T-helper 2 cell treated with Interferon-gamma antibody and Interleukin-4, amounts not matched to agents 100 ng/mL and 5 ng/mL, for 36 hours (primary cell): ENCODE measurements around the gene IL1A. TPM values are rescaled to one million over a fixed set of nuclear protein-coding genes. Genes with fewer than 3 reads are reported as not detected.

Source experiments
- intact Hi-C: fragments of 100-400 bp; cut with micrococcal nuclease; formaldehyde crosslinking; loops from one replicate; pipeline ENCODE4 v1.15.1; 2023
- total RNA-seq: library from RNA; stranded (reverse); gene quantifications from 2 replicates; pipeline ENCODE4 v1.2.3, GENCODE V29; 2022

Gene IL1A
- total RNA-seq, 1 donor from 2014 or later: 0.73 TPM

DNA sequence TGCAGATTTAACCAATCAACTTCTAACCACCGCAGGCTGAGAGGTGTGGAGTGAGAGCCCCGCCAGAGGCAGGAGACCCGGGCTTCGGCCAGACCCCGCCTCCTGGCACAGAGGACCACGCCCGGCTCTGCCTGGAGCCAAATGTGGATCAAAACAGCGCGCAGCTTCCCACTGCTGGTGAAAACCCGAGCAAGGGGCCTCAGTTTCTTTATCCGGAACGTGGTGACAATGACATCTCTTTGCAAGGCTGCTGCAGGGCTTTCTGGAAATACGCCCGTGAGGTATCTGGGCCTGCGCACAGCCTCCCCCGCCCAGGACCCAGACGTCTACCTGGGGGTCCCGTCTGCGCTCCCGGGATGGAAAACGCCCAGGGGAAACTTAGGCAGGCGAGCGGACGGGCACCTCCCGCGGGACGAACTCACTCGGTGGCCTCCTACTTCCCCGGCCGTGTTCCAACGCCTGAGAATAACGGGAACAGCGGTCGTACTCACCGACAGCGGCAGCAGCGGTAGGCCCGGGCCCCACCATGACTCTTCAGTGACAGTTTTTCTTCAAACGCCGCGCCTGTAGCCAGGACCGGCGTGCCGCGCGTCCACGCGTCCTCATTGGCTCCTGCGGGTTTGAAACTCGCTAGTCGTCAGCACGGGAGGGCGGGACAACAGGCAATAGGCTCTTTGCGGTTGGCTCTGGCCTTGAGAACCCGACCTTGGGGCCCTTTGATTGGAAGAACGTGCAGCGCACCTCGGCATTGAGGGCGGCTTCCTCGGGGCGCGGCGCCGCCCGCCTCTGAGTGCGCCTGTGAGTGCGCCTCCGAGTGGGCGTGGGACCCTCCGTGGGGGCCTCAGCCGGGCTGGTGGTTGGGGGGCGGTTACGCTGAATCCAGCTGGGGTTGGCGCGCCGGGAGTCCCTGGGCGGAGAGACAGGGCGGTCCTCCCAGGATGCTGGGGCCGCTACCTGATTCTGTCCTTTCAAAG, 19.9 kb downstream of the IL1A start, which contains the start of gene CKAP2L:
TSS of gene CKAP2L (minus strand) at position 539 of the 974 bp plus-strand sequence. CDS start at position 528, 11 bp downstream.
- intact Hi-C loops: loop anchor here (1.0 to 10.0 kb wide), 7 partner anchors 15 to 710 kb away; partner anchors contain the start of genes PSD4, TMEM87B and TTL

DNA sequence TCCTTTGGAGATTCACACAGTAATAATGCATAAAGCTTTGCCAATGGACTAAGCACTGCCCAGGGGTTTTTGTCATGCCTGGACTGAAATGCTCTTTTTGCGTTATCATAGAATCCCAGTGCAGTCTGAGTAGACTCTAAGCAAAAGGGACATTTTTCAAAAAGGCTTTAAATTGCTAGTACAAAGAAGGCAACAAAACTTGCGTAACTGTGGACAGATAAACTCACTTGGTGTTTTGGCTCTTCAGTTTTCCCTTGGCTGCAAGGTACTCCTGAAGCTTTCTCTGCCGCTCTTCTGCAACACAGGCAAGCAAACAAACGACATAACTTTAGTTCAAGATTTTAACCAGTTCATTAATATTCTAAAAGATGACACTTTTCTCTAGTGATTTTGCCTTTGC, 22.0 kb downstream of the IL1A start:
- intact Hi-C loops: loop anchor here (5.0 to 10.0 kb wide), 5 partner anchors 60 to 707 kb away; partner anchors contain the start of genes PSD4, TMEM87B and TTL

DNA sequence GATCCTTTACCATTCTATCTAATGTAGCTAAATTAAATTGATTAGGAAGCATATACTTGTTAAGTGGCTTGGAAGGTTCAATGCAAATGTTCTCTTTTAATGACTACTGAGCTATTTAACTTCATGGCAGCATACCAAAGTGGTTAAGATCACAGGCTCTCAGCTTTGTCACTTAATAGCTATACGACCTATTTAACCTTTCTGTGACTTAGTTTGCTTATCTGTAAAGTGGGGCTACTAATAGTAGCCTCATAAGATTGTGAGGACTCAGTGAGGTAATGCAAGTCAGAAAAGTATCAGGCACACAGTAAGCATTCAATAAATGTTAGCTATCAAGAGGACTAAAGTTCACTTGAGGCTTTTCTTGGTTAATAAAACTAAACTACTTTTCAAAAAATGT, 24.1 kb downstream of the IL1A start:
- intact Hi-C loops: loop anchor here (5.0 to 10.0 kb wide), 5 partner anchors 62 to 705 kb away; partner anchors contain the start of genes PSD4, TMEM87B and TTL

DNA sequence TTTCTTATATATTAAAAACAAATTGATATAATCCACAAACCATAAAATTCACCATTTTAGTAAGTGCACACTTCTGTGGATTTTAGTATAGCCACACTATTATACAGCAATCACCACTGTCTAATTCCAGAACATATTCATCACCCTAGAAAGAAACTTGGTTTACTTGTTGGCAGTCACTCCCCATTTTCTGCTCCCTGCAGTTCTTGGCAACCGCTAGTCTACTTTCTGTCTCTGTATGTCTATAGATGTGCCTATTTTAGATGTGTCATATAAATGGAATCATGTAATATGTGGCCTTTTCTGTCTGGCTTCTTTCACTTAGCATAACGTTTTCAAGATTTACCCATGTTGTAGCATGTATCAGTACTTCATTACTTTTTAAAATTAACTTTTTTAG, 25.6 kb downstream of the IL1A start:
- intact Hi-C loops: no loop called here

DNA sequence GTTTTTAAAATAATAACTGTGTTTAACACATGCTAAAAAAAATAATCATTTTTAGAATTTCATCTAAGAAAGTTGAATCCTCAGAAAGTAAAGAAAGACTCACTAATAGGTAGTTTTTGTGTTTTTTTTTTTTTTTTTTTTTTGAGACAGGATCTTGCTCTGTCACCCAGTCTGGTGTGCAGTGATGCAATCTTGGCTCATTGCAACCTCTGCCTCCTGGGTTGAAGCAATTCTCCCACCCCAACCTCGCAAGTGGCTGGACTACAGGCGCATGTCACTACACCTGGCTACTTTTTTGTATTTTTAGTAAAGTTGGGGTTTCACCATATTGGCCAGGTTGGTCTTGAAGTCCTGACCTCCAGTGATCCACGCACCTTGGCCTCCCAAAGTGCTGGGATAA, 27.0 kb downstream of the IL1A start:
- intact Hi-C loops: no loop called here

DNA sequence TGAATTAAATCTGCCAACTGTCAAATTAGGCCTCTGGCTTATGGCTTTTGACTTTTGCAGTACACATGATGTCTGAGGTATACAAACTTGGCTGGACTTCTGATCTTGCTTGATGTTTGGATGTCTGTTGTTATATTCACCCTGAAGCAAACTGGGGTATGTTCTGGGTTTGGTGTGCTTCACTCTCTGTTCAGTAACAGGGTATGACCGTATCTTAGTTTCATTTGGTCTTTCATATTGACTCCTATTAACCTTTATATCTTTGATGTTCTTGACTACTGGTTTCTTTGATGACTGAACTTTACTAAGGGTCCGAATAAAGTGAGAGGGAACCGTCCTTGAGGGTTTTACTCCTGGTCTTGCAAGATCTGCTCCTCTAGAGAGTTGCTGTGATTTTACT, 28.1 kb downstream of the IL1A start:
- intact Hi-C loops: no loop called here

DNA sequence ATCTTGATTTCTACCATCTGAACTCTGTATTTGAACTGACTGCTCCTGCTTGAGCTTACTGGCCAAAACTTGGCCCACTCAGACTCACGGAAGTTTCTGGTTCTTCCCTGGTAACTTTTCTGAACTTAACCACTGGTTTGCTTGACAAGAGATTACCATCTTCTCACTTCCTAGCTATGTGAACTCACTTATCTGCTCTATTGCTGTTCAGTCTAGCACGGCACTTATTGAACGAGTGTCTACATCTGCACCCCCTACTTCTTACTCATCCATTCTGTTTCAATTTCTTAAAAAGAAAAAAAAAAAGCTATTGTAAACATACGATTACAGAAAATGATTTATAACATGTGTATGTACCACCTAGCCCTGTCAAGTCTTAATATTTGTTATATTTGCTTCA, 28.8 kb downstream of the IL1A start:
- intact Hi-C loops: no loop called here

DNA sequence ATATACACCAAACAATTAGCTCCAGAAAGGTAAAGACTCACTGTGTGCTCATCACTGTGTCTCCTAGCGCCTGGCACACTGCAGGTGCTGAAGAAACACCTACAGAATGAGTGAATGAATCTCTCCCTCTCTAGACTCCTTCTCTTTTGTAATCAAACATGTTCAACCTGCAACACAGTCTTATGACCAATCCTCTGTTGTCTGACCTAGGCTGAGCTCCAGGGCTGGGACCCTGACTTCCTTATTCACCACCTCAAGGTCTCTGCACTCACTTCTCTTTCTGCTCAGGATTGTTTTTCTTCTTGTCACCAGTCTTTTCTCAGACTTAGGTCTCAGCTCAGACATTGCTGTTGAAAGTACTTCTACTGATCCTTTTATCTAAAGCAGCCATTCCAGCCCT, 29.7 kb downstream of the IL1A start:
- intact Hi-C loops: no loop called here

DNA sequence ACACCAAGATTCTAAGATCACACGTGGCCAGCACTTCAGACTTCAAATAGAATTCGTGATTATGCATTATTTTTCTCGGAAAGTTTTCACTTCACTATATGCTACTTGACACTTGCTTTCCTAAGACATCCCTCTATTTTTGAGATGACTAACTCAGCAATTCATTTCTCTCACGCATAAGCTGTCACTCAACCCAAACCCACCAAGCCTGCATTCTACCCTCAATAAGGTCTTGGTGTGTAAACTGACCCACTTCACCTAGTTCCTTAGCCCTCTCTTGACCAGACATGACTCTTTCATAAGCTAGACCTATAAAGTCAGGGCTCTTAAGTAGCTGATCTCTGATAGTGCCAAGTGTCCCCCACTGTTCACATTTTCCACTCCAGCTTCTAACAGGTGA, 31.6 kb downstream of the IL1A start:
- intact Hi-C loops: no loop called here

DNA sequence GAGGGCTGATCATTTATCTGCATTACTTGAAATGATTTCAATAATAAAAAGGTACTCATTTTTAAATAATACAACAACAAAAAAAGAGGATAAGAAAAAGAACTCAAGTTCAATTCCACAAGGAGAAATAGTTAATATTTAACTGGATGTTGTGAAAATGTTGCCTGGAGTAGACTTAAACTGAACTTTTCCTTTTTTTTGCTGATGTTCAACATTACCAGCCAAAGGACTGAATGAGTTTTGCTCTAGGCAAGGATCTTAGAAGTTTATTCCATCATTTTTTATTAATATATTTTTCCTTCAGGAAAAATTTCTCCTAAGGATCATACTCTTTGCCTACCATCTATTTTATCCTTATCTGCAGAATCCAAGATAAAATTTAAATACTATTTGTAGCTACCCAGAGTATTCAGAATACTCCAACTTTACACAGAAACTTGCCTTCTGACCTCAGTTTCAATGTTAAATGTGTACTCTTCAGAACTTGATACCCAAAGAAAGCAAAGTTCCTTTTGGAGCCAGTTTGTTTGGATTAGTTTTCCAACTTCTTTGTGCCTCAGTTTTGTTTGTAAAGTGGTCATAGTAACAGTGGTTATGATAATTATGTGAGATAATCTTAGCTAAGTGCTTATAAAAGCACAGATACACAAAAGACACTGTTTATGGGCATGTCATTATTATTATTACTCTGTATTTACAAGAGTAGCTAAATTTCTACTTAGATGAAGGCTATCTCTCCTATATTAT, 32.7 kb downstream of the IL1A start:
- intact Hi-C loops: no loop called here

DNA sequence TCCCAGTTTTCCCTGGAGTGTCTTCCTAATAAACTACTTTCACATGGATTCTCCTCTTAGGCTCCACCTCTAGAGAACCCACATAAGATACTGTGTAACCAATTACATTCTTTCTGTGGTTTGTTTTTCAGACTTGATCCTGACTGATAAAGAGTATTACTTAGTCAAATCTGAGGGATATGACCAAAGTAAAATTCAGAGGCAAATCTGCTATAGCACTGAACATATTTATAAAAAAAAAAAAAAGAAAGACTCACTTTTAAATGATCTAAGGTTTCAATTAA, 33.8 kb downstream of the IL1A start:
- intact Hi-C loops: no loop called here

DNA sequence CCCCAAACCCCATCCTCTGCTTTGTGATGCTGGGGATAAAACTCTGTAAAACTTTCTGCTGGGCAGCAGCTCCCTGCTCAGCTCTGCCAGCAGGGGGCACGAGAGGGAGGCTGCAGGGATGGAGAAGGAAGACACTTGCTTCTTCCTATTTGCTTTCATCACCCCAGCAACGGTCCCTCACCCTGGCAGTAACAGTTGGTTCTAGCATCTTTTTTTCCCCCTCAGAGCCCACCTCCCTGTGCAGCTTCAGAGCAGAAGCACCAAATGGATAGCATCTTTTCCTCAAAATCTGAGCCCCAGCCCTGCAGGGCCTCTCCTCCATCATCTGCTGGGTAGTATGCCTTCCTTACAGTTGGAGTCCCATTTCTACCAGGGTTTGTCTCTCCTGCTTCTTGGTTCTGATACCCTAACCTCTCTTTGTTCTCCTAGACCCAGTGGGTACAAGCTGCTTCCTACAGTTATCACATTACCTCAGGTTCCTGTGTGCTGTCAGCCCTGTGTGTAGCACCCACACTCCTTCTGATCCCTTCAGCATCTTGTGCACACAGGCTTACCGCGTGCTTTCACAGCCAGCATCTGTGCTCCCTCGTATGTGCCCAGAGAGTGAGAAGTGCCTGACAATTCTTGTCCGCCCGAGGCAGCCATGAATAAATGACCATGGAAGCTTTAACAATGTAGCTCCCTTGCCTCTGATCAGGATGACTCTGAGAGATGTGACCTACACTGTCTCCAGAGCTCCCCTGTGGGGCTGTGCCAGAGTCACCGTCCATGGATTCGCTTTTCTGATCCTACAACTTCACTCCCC, 34.3 kb downstream of the IL1A start:
- intact Hi-C loops: loop anchor here (1.0 kb wide), 4 partner anchors 14 to 209 kb away; partner anchors contain the start of gene CKAP2L

DNA sequence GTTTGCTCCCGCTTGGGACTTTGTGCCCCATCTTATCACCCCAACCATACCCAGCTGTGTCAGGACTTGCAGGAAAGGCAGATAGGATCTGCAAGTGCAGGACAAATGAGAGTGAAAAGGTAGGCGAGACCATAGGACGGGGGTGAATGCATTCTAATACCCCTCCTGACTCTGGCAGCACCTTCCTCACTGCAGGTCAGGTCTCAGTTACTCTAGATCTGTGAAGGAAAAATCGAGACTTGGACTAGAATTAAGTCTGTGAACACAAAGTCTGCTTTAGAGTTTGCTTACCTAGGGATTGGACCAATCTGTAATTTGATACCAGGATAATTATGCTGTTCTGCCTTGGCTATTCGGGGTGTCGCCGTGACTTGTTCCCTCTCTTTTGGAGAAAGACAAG, 43.8 kb downstream of the IL1A start:
- intact Hi-C loops: no loop called here

DNA sequence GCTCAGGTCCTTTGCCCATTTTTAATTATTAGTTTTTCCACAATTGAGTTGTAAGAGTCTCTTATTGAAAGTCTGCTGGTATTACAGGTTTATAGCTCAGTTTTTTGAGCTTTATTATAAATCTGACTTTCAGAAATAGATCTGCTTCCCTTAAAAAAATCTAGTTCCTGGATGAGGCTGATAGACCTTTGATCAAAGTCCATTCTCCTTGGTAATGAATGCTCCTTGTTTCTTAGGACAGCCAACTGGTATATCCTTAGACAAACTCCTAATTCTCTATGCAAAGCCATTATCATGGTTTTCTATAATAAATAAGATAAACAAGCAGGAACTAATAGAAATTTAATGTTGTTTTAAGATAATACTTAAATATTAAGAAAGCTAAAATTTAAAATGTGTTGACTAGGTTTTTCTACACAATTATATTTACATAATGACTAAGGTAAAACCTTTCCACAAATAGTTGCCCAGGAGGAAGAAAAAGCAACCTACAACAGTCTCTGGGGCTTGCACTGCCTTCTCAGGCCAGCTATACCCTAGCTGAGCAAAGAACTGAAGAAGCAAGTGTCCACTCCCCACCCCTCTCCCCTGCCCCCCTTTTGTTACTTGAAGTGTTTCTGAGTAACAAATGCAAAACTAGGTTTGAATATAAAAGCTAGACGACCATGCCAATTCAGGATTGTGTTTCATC, 46.6 kb downstream of the IL1A start:
- intact Hi-C loops: no loop called here

DNA sequence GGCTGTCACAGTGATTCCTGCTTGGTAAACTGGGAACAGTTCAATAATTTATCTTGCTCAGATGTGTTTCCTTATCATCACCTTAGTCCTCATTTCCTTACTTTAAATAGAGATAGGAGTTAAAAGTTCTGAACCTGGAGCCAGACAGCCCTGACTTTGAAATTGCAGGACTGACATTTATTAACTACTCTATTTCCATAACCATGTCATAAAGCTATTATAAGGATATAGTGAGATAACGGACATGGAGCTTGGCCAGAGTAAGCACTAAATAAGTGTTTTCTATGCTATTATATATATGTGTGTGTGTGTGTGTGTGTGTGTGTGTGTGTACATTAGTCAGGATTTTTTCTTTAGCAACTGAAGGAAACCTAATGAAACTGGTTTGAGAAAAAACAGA, 50.4 kb downstream of the IL1A start:
- intact Hi-C loops: no loop called here

DNA sequence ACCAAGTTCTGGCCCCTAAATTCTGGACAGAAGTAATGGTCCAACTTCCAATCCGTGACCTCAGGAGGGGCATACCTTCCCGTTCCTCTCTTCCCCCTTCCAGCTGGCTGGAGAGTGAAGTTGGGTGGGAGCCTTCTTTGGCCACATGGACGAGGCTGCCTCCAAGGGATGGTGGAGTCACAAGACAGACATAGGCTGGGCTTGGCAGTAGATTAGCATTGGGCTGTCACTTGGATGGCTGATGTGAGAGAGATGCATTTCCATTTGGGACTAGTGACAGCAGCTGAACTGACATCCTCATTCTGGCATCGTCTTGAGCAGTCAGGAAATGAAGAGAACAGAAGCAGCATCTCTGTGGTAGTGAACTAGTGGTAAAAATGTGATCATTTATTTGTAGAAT, 50.8 kb downstream of the IL1A start:
- intact Hi-C loops: no loop called here

DNA sequence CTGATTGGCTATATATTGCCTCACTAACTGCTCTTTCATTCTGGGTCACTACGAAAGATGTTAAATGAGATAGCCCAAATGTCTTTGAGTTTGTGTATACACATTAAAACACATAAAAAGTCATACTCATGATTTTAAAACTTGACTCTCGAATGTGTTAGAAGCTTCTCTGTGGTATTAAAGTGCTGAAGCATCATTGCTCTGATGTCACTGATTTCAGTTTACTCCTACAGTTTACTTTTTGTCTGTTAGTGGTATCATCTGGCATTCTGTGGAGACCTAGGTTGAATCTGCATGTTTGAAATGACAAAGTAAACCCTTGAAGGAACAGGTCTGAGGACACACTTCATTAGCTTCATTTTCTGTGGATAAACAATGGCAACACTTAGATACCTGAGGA, 52.8 kb downstream of the IL1A start:
- intact Hi-C loops: no loop called here

DNA sequence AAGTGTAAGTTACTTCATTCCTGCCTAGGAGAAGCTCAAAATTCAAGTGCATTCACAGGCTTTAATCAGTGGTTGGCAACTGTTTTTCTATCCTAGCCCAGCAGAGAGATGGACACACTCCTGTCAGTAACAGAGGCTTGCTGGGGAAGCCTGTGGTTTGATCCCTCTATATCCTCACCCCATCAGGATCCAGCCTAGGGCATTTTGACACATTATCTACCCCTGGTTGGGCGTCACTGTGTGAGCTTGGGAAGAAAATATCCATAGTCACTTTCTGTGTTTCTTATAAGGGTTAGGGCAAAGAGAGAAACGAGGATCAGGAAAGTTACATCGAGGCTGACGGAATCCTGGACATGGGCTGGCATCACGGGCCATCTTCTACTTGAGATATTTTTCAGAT, 53.5 kb downstream of the IL1A start:
- intact Hi-C loops: no loop called here

DNA sequence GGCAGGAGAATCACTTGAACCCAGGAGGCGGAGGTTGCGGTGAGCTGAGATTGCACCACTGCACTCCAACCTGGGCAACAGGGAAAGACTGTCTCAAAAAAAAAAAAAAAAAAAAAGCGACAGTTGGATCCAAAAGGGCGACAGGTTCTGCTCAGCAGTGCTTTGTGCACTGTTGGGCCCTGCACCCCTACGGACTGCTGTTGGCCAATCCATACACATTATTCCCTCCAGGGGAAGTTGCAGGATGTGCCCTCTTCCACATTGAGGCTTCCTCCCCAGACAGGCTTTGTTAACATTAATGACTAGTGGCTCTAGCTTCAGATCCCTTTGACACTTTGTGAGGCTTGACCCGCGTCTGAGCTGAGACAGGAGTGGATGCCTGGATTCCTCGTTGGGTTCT, 54.1 kb downstream of the IL1A start:
- intact Hi-C loops: no loop called here

DNA sequence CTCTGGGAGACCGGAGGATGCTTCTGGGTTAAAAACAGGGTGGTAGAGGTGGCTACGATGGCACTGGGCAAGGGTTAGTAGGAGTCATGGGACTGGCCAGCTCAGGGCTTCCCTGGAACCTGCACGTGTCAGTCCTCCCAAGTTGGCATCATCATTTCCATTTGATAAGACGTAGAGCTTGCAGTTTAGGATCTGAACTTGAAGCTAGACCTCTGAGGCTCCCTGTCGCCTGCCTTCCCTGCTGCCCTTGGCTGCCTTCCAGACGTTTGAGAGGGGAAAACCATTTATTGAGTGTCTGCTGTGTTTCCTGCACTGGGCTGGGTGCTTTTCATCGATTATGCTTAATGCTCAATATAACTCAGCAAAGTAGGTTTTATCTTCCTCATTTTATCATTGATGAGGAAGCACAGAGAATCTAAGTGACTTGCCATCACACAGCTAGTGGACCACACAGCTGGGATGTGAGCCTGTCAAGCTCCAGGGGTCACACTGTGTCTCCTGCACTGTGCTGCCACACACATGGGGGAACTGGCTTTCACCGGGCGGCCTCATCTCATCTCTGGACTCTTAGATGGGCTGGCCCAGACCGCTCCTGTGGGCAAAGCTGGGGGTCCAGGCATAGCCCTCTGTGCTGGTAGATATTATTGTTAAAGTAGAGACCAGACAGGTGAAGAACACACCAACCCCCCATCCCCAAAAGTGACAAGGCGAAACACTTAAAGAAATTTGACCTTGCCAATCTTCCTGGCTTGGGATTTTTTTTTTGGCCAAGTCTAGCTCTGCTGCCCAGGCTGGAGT, 55.7 kb downstream of the IL1A start:
- intact Hi-C loops: no loop called here
